ENCODE measurements around the gene BLID.
A peak's percentile ranks its signal among the peaks of the same experiment; 100 is the strongest.

BLID gene, protein sequence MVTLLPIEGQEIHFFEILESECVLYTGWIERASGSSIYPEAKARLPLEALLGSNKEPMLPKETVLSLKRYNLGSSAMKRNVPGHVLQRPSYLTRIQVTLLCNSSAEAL

DNA sequence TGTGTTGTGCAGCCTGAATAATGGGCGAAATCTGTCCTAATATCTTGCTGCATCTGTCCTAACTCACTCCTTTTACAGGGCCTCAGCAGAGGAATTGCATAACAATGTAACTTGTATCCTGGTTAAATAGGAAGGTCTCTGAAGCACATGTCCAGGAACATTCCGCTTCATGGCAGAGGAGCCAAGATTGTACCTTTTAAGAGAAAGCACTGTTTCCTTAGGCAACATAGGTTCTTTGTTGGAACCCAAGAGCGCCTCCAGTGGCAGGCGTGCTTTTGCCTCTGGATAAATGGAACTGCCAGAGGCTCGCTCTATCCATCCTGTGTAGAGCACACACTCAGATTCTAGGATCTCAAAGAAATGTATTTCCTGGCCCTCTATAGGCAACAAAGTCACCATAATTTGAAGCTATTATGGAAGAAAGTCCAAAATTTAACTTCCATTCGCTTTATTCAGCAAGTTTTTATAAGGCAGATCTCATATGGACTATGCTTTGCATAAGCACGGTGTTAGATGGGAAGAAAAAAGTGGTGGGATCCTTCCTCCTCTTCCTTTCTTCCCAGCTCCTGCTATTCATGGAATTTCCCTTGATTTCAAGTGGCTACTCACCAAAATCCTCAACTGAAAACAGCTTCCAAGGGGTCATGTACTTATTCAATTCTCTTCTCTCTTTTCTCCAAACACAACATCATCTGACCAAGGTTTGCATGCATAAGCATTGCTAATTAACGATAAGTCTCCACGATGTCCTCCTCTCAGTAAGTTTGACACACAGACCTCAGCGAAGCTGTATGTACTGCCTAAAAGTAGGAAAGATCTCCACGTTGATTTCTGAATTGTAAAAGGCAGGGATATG is at the start of gene BLID:
BLID (minus strand) TSS at position 692 of the 856 bp plus-strand sequence; CDS start at position 399, 293 bp downstream.
- DNase-seq (ENCODE audit: low spot score), result peak; percentile 63

DNA sequence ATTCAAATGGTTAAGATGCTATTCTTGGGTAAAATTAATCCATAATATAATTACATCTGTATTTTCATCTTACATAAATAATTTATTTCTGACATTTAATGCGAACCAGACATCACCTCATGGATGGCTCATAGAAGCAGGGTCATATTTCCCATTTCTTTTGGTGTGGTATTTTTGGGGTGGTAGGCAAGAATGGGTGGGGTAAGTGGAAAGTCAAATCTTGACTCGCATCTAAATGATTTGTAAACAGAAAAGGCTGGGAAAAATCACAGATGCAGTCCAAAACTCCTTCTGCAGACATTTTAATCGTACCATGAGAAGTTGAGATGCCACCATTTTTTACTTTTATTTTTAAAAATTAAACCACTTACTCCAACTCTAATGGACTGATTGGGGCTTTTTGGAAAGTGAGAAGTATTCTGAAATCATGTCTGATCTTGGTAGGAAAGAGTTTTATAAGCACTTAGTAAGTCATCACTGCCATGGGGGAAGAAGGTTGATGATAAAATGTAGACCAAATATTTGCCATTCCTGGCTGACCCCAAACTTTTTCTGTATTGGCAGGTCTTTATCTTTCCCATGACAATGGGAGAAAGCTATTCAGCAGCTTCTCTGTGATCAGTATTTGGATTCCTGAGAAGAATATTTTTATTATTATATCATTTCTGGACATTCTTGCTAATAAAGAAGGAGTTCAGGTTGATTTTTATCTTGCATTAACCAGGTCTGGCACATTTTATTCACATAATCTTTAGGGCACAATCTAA is 47.2 kb upstream of the BLID start:
- DNase-seq (ENCODE audit: low spot score), result no peak

DNA sequence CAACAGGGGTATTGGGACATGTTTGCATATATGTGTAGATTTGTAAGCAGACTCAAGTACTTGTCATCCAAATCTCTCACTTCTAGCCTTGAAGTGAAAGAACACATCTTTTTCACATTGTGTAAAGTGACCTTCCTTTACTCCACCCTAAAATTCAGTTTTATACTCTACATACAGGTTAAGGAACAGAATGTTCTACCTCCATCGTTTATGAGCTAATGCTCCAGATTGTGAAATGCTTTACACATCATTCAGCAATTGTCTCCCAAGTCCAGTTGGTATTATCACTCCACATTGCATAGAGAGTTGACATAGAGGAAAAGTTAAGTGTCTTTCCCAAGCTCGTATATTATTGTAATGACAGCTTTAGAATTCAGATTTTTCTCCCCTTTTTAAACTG is 46.1 kb upstream of the BLID start:
- DNase-seq (ENCODE audit: low spot score), result no peak

DNA sequence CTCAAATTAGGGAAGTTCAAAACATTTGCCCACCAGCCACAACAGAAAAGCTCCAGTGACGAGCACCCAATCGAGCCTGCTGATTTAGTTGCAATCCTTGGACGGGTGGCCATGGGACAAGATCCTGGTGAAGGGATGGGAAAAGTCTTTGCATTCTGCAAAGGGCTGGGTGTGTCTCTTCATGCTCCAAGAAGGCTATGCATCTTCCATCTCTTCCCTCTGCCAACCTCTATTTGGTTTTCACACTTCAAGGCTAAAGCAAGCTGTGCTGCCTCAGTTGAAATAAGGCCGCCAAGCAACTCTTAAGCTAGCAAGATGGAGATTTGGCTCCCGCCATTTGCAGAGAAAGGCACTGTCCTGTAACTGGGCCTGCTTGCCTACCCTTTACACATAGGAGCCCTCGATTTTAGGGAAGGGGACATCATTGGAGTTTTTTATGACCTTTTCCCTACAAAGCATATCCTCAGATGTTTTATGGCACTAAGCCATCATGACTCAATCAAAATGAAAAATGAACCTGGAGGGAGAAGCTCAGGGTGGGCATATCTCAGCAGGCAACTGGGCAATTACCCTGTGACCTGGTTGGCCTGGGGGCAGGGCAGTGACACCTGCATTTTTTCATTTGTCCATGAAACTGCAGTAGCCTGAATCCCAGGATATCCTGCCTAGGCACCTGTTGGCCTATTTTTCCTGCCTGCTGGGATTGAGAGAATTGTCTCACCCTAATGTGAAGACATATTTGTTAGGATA is 45.0 kb upstream of the BLID start:
- no peak for DNase-seq (ENCODE audit: low spot score)

DNA sequence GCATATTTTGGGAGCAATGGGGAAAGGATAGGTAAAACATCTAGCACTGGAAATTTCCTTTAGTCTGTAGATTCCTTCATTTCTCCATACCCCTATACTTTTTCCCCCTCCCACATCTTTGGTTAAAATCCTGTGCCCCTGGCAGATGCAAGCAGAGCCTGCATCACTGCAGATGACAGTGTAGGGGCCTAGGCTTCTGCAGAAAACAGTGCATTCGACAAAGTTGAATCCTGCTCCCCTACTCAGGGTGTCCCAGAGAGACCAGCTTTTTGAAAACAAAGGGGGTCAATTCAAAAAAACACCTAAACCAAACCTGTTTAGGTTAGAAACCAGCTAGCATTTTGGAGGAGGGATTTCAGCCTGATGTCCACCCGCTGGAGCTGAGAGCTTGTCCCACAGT is 43.8 kb upstream of the BLID start:
- no peak for DNase-seq (ENCODE audit: low spot score)

DNA sequence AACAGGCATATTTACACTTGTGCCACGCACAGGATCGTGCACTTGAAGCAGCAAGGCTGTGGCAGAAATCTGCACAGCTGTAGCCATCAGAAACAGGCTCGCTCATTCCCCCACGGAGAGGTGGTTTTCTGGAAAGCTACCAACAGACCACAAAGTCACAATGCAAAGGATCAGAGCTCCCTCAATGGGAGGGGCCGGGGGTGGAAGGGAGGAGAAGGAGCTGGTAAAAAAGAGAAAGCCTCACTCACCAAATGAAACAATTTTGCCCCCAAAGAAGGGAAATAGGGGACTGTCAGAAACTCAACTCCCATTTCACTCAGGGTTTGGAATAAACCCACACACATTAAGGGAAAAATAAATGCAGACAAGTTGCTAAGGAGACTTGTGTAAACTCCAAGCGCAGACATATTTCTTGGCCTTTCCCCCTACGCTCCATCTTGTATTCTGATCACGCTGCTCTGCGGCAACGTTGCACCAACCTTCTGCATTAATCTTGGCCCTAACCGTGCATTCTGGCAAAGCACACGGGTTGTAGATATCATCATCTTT is 43.2 kb upstream of the BLID start:
- no peak for DNase-seq (ENCODE audit: low spot score)

DNA sequence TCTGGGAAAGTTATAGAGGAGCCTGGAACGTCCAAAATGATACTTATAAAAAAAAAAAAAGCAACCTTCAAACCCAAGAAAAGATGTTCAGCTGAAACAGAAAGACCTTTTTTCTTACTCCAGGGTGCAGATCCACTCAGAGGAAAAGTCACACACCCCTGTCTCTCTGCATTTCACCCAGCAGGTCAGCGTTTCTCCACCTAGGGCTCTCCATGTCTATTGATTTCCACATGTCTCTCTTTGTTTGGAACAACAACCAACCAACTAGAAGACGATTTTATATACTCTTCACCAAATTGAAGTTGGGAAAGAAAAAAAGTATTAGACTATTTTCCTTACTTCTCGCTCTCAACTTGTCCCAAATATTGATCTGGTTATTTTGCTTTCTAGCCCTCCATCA is 42.2 kb upstream of the BLID start:
- DNase-seq (ENCODE audit: low spot score), result no peak

DNA sequence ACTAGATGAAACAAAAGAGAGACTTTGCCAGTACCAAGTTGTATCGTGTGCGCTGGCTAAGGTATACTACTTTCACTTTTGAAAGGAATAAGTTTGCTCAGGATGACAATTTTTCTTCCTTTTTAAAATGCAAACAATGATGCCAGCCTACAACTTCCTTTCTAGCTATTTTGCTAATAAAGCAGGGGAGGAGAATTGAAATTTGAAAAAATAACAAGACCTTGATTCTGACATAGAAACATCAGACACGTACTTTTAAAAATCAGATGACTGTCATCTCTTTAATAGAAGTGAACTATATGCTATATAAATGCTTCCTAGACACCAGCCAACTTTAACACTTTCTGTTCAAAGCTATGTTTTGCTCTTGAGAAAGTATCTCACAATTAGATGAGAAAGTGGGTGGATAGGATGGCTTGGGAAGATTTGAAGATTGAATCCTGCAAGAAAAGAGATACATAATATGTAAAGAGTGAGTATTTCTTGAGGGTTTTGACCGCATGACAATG is 41.7 kb upstream of the BLID start:
- DNase-seq (ENCODE audit: low spot score), result no peak

DNA sequence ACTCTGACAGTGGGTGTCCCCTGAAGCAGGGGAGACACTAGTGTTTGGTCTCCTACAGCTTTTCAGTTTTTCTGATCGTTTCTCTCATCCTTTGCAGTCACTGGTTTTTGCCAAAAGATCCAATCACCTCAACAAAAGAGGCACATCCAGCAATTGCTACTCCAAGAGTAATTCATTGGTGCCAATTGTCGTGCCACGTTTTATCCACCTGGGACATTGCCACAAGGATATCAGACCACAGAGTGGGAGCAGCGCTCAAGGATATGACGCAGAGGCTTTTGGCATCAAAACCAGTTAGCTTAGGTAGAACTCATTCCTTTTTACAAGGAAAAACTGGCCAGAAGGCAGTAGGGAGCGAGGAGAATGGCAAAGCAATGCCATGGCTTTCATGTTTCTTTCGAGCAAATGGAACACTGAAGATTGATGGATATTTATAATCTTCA is 40.9 kb upstream of the BLID start:
- no peak for DNase-seq (ENCODE audit: low spot score)

DNA sequence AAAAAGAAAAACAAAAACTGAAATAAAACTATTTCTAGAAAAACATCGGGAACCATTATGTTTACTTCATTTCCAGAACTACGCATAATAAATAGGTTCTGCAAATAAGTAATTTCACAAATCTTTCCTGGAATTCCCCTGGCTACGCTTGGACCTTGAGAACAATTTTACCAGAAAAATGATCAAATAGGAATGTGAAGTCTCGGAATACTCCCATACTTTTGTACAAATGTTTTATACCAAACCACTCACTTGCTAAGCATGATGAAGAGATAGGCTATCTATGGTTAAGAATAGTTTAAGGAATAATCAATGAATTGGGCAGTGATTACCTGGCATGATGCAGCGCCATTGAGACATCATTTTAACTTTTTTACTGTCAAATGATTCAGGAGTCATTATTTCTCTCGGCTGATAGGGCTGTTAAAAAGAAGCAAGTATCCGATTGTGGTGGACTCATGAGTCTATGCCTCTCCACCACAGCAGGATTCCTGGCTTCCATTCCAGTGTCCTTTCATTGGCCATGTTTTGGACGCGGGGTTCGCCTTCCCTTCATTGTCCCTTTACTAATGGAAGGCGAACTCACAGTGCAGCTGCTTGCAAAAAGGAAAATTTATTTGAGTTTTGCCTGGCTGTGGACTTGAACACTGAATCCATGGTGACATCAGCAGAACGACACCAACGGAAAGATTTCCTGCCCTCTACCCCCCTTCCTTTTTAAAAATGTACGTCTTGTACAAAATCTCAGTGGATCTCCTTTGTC is 39.9 kb upstream of the BLID start:
- no peak for DNase-seq (ENCODE audit: low spot score)

DNA sequence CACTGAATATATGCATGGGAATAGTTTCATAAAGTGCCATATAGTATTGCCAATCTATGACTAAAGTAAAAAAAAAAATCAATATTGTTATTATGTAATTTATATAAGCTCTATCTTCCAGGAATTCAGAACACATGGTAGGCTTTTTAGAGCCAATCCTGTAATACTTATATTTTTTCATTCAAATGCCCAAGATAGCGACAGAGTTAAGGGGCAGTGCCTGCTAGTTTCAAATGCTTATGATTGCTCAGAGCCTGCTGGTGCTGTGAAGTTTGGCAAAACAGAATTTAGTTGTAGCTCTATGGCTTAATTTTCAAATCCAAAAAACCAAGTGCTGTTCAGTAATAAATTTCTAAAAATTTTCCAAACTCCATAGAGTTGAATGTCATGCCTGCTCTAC is 39.0 kb upstream of the BLID start:
- DNase-seq (ENCODE audit: low spot score), result no peak

DNA sequence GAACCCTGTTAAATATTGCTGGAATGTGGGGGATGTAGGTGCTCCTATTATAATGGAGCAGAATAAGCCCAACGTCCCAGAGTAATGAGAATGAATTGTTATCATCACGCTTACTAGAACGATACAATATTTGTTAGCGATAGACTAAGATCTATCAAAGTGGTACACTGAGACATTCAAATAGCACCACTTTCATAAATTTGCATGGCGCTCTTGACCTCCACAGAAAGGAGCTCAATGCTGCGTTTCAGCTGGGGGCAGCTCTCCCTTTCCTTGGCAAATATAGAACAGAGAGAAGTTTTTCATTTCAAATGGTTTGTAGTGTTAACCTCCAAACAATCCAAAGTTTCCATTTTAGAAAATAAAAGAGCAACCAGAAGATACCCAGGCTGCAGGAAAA is 38.2 kb upstream of the BLID start:
- DNase-seq (ENCODE audit: low spot score), result no peak

DNA sequence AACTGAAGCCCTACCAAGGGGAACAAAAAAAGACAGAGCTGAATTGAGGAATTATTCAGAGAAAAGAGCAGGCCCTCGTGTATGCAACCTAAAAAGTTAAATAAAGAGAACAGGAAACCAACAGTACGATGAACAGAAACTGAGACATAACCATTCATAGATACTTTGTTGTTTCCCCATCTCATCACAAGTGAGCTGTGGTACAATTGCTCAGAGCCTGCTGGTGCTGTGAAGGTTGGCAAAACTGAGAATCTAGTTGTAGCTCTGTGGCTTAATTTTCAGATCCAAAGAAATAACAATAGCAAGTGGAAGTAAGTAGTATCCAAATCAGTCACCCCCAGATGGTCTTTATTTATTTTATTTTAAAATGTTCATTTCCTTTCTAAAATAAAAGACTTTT is 37.7 kb upstream of the BLID start:
- DNase-seq (ENCODE audit: low spot score), result no peak

DNA sequence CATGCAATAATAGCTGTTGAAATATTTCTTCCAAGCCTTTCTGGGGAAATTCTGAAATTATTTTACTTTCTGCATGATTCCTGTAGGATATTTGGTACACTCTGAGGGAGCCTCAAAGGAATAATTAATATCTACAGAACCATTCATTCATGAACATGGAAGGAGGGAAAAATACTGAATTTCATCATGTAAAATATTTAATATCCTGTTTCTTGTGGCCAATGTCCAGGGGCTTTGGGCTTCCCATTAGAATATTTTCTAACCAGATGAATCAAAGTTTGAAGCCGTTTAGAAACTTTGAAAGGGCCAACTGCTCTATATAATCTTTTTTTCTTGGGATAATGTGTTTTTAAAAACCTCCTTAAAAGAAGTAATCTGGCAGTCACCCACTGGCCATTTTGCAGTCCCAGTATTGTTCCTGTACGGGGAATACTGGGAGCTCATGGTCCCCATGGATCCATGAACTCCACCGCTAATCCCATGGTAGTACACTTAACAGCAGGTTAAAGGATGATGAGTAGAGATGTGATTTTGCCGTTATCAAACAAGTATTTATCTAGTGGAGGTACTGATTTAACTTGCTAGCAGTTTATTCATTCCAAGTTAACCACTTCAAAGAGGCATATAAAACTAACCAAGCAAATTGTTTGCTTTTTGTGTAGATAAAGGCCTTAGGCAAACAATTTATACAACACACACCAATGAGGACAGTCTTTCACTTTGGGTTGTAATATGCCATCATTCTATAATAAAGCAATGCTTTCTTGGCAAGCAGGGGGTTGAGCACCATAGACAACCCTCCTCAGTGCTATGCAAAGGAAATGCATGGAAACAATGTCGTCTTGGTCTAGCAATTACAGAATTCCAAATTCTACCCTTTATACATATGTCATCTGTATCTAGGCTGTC is 34.5 kb upstream of the BLID start:
- DNase-seq (ENCODE audit: low spot score), result no peak

DNA sequence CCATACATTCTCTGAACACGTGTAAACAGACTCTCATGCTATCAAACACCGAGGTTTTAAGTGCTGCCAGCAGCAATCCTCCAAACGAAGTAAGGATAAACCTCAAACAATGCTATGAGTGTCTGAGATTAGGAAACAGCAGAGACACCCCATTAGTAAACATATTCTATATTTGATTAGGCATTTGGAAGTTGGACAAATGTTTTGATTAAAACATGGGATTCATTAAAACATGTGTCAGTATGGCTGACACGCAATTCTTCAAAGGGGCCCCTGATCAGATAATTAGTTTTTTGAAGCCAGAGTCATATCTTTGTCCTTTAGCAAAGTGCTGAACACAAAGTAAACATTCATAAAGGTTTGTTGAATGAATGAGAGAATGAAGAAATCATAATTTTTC is 33.2 kb upstream of the BLID start:
- no peak for DNase-seq (ENCODE audit: low spot score)

DNA sequence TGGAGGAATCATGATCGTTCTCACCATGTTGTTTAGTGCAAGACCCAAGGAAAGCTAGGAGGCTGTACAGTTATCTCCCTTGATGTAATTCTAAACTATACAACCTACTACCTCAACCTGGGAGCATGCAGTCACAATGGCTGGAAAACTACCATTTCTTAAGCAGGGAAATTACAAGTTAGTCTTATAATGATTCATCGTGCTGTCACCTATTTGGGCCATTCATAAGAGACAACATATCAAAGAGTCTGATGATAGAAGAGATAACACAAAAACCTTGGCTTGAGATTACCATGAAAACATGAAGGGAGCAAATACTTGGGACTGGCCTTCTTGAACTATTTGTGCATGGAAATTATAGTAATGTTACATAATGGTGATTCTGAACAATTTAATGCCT is 30.5 kb upstream of the BLID start:
- no peak for DNase-seq (ENCODE audit: low spot score)

DNA sequence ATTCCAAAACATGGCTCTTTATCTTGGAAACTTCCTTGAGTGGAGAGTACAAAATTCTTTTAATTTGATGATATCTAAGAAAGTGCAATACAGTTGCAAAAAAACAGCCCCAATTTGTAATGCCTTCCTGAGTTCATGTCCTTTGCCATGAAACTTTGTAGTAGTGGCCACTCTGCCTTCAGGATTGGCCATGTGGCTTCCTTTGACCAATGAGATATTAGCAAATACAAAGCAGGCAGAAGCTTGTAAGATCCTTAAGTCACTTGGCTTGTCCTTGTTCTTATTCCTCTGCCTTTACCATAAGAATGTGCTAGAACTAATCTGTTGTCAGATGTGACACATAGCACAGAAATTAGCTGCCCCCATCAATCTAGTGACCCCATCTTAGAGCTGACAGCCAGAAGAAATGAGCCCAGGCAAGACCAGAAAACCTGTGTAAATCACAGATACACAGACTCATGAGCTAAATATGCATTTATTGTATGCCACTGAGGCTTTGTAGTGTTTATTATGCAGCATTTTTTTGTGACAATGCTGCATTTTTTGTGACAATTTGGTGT is 29.8 kb upstream of the BLID start:
- DNase-seq (ENCODE audit: low spot score), result no peak

DNA sequence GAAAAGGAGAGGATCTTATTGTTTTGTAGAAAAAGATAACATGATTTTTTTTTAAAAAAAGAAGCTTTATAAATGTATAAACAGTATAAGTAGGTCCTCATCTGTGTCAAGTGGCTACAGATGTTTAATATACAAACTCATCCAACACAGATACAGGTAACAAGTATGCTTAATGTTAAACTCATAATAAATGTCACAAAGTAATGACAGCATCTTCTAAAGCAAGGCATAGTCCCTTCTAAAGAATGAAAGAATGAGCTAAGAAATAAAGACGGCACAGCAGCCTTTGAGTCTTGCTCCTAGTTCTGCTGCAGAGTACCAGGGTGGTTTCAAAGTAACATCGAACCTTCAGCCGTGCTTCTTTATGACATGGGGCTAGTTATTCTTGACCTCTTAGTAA is 28.7 kb upstream of the BLID start:
- no peak for DNase-seq (ENCODE audit: low spot score)

DNA sequence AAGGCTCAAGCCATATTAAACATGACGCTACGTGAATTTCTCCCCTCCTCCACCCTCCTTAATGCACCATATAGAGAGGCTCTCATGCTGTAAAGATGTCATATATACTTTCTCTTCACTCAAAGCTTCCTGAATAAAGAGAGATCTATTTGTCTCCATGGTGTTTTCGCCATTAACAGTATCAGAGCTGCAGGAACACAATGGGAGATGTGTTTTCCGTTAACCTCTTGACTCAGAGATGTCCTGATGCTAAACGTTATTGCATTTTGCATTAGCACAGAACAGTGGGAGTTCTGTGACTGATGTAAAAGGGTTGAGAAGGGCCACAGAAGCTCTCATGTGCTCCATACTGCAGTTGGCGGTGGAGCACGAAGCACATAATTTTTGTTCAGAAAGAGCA is 25.7 kb upstream of the BLID start:
- no peak for DNase-seq (ENCODE audit: low spot score)

DNA sequence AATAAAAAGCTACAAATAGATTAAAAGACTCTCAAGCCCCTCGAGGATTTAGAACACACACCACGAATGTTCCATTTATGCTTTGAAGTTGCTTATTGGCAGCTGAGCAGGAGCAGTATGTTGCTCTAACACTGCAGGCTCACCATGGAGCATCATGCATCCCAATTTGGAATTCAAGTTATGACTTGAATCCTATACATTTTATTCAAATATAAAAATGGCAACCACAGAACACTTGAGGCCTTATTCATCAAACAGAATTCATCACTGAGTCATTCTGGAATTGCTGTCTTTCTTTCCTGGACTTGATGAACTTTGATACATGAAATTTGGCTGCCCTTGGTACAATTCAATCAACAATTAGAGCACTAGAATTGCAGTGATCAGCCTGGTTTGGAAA is 24.5 kb upstream of the BLID start:
- DNase-seq (ENCODE audit: low spot score), result no peak

All from ecto neural progenitor cell (in vitro differentiated cells).